Liver (tissue), 9 donors: ENCODE data around the gene ACVR1. TPM values are rescaled to one million over a fixed set of nuclear protein-coding genes. Genes with fewer than 3 reads are reported as not detected.
A peak's percentile ranks its signal among the peaks of the same experiment; 100 is the strongest.

Experiments used
- DNase-seq: peaks from one replicate; pipeline ENCODE4 v3.0.0-alpha.2; 2017; ENCODE audit warnings: low spot score
- H3K27ac ChIP-seq, 2 donors: one replicate each; pipeline ENCODE4 v1.7.0; 2013; ENCODE audit warnings: inconsistent platforms in 2 of 2, low read length in 2 of 2, control low read depth in 1 of 2, low read depth in 1 of 2, mild to moderate bottlenecking in 1 of 2
- H3K27me3 ChIP-seq, 4 donors: one replicate each; pipeline versions ENCODE4 v1.6.1 to v1.7.0; 2013; ENCODE audit warnings: low read length in 3 of 4, inconsistent platforms in 1 of 4, mild to moderate bottlenecking in 1 of 4, moderate library complexity in 1 of 4; ENCODE audit not compliant: control insufficient read depth in 4 of 4, insufficient read depth in 4 of 4
- H3K36me3 ChIP-seq, 4 donors: one replicate each; pipeline versions ENCODE4 v1.6.1 to v1.7.0; 2013; ENCODE audit warnings: low read length in 3 of 4, mild to moderate bottlenecking in 3 of 4, low read depth in 1 of 4, moderate library complexity in 1 of 4; ENCODE audit not compliant: control insufficient read depth in 4 of 4, insufficient read depth in 3 of 4
- H3K4me1 ChIP-seq, 4 donors: one replicate each; pipeline versions ENCODE4 v1.6.1 to v1.7.0; 2013; ENCODE audit warnings: low read length in 3 of 4, mild to moderate bottlenecking in 3 of 4, moderate library complexity in 1 of 4; ENCODE audit not compliant: control insufficient read depth in 4 of 4, insufficient read depth in 4 of 4
- H3K4me3 ChIP-seq, 3 donors: one replicate each; pipeline versions ENCODE4 v1.6.1 to v1.7.0; 2013; ENCODE audit warnings: low read length in 3 of 3, control low read depth in 1 of 3, low read depth in 1 of 3, mild to moderate bottlenecking in 1 of 3
- H3K9ac ChIP-seq, 2 donors: one replicate each; pipeline ENCODE4 v1.7.0; 2013; ENCODE audit warnings: low read length in 2 of 2, mild to moderate bottlenecking in 2 of 2, moderate library complexity in 2 of 2, control low read depth in 1 of 2, low read depth in 1 of 2
- H3K9me3 ChIP-seq, 4 donors: one replicate each; pipeline versions ENCODE4 v1.6.1 to v1.7.0; 2013; ENCODE audit warnings: low read length in 3 of 4; ENCODE audit not compliant: control insufficient read depth in 4 of 4
- EGR1 ChIP-seq, 2 donors: IDR thresholded peaks; 2 replicates each; pipeline ENCODE4 v1.6.1; 2016 to 2018; ENCODE audit warnings: antibody characterized with exemption in 2 of 2, low read depth in 2 of 2
- FOXA1 ChIP-seq: IDR thresholded peaks from 2 replicates; pipeline ENCODE4 v1.6.1; 2016; ENCODE audit warnings: antibody characterized with exemption
- GABPA ChIP-seq, 2 donors: IDR thresholded peaks in 1 of 2; conservative IDR thresholded peaks in 1 of 2; 2 replicates each; pipeline ENCODE4 v1.6.1; 2016; ENCODE audit warnings: antibody characterized with exemption in 2 of 2, mild to moderate bottlenecking in 1 of 2, moderate library complexity in 1 of 2
- HNF4A ChIP-seq, 2 donors: conservative IDR thresholded peaks; 2 replicates each; pipeline ENCODE4 v1.6.1; 2016; ENCODE audit warnings: antibody characterized with exemption in 2 of 2, mild to moderate bottlenecking in 2 of 2
- HNF4G ChIP-seq: IDR thresholded peaks from 2 replicates; pipeline ENCODE4 v1.6.1; 2016; ENCODE audit warnings: antibody characterized with exemption
- JUND ChIP-seq, 2 donors: IDR thresholded peaks; 2 replicates each; pipeline ENCODE4 v1.6.1; 2016; ENCODE audit warnings: antibody characterized with exemption in 2 of 2
- RAD21 ChIP-seq, 2 donors: IDR thresholded peaks; 2 replicates each; pipeline ENCODE4 v1.6.1; 2016; ENCODE audit warnings: antibody characterized with exemption in 2 of 2, mild to moderate bottlenecking in 2 of 2
- RXRA ChIP-seq, 2 donors: IDR thresholded peaks; 2 replicates each; pipeline ENCODE4 v1.6.1; 2017 to 2018; ENCODE audit warnings: antibody characterized with exemption in 2 of 2, mild to moderate bottlenecking in 1 of 2
- SP1 ChIP-seq: IDR thresholded peaks from 2 replicates; pipeline ENCODE4 v1.6.1; 2018; ENCODE audit warnings: antibody characterized with exemption, mild to moderate bottlenecking
- TAF1 ChIP-seq: conservative IDR thresholded peaks from 2 replicates; pipeline ENCODE4 v1.6.1; 2016; ENCODE audit warnings: antibody characterized with exemption, mild to moderate bottlenecking
- YY1 ChIP-seq: IDR thresholded peaks from 2 replicates; pipeline ENCODE4 v1.6.1; 2016; ENCODE audit warnings: antibody characterized with exemption, mild to moderate bottlenecking
- WGBS: extraction: QIAGEN DNeasy Blood & Tissue Kit; methylation state at CpG from one replicate; pipeline ENCODE4 v1.1.7; 2013; 5-methylcytosine and 5-hydroxymethylcytosine counted together
- polyA plus RNA-seq, 2 donors: library from polyadenylated mRNA; stranded (reverse) in 1 of 2; unstranded in 1 of 2; fragments of 200-250 nt in 1 of 2; fragments of >200 nt in 1 of 2; fragmentation: Nextera tagmentation in 1 of 2; extraction: Ambion mirVana in 1 of 2; gene quantifications; one replicate each; pipeline versions ENCODE4 v1.2.1 to v1.2.3, GENCODE V29; 2013 to 2015
- total RNA-seq, 2 donors: library from RNA; depleted of rRNA; stranded (reverse); fragments of >200 nt; gene quantifications; one replicate each; pipeline ENCODE4 v1.2.3, GENCODE V29; 2014
- TF ChIP-seq, protein P1 (sequence below): IDR thresholded peaks from 2 replicates; pipeline ENCODE4 v1.6.1; 2016; ENCODE audit warnings: antibody characterized with exemption
- TF ChIP-seq, protein P2 (sequence below): IDR thresholded peaks from 2 replicates; pipeline ENCODE4 v1.6.1; 2016; ENCODE audit warnings: antibody characterized with exemption
- TF ChIP-seq, protein P3 (sequence below): IDR thresholded peaks from 2 replicates; pipeline ENCODE4 v1.6.1; 2016; ENCODE audit warnings: antibody characterized with exemption
- TF ChIP-seq, protein P4 (sequence below): IDR thresholded peaks from 2 replicates; pipeline ENCODE4 v1.6.1; 2016; ENCODE audit warnings: antibody characterized with exemption, mild to moderate bottlenecking
- donor health status: healthy.
- donor health status: healthy.
- donor health status: healthy.
- donor health status: healthy.
- donor health status: healthy.

The ACVR1 gene
- total and polyA plus RNA-seq, 4 donors: 6.2 to 20.4 (median 8.5) TPM

DNA sequence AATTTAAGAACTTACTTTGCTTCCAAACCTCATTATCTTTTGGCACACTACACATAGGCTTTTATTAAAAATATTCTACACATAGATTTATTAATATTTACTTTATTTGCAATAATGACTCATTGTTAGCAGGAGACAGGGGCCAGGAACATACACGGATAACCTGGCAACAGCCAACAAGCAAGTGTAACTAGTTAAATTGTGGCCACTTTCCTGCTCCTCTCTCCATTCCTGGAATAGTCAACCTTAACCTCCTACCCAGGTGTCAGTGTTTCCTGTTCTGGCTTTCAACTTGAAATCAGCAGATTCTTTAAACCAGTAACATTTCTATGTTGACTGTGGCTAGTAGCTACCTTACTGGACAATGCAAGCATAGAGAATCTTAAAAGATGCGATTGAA is 26.5 kb downstream of the ACVR1 start:
- no peaks in the 10 kb centered on the region for H3K9me3 ChIP-seq
- no peak for DNase-seq
- H3K27ac ChIP-seq: no peak overlapping the region
- peaks cover 0 to 3% (median 0%) of the 10 kb centered on the region in 4 donors for H3K36me3 ChIP-seq
- 64% methylated on average over 2 of the region's 2 CpGs for WGBS
- no peak overlapping the region for H3K9ac ChIP-seq
- no peak overlapping the region for H3K4me3 ChIP-seq
- H3K4me1 ChIP-seq: peaks cover 0 to 18% (median 3%) of the 10 kb centered on the region in 4 donors
- H3K27me3 ChIP-seq: no peaks in the 10 kb centered on the region
- TF ChIP-seq, protein P1, sequence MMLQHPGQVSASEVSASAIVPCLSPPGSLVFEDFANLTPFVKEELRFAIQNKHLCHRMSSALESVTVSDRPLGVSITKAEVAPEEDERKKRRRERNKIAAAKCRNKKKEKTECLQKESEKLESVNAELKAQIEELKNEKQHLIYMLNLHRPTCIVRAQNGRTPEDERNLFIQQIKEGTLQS: no peak
- no peak for TF ChIP-seq HNF4A (conservative IDR thresholded peaks at IDR 0.05)

DNA sequence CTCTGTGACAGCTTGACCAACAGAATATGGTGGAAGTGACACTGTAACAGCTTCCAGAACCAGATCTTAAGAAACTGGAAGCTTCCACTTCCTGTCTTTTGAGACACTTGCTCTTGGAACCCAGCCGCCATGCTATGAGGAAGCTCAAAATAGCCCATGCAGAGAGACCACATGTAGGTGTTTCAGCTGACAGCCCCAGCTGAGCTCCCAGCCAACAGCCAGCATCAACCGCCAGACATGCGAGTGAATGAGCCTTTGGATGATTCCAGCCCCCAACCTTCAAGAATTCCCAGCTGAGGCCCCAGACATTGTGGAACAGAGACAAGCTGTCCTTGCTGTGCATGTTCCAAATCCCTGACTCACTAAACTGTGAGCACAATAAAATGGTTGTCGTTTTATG is 27.9 kb downstream of the ACVR1 start:
- H3K4me1 ChIP-seq: peaks cover 5 to 29% (median 11%) of the 10 kb centered on the region in 4 donors
- peaks cover 0 to 3% (median 0%) of the 10 kb centered on the region in 4 donors for H3K36me3 ChIP-seq
- no peak for TF ChIP-seq RAD21 (IDR thresholded peaks at IDR 0.05)
- no peak for DNase-seq
- WGBS: 97% methylated on average over 4 of the region's 4 CpGs
- H3K27ac ChIP-seq: no peak overlapping the region
- no peaks in the 10 kb centered on the region for H3K27me3 ChIP-seq
- no peaks in the 10 kb centered on the region for H3K9me3 ChIP-seq
- H3K4me3 ChIP-seq: no peak overlapping the region
- no peak overlapping the region for H3K9ac ChIP-seq

DNA sequence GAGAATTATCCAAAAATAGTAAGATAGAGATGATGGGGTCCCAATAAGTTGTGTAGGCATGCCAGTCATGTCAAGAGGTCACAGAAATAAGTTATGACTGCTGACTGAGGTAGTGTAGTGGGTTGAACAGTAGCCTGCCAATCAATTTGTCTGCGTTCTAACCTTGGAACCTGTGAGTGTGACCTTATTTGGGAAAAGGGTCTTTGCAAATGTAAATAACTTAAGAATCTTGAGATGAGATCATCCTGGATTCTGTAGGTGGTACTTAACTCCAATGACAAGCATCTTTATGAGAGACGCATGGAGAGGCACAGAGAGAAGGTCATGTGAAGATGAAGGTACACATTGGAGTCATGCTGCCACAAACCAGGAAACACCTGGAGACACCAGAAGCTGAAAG is 31.0 kb downstream of the ACVR1 start:
- 90% methylated on average over 2 of the region's 2 CpGs for WGBS
- DNase-seq: no peak

DNA sequence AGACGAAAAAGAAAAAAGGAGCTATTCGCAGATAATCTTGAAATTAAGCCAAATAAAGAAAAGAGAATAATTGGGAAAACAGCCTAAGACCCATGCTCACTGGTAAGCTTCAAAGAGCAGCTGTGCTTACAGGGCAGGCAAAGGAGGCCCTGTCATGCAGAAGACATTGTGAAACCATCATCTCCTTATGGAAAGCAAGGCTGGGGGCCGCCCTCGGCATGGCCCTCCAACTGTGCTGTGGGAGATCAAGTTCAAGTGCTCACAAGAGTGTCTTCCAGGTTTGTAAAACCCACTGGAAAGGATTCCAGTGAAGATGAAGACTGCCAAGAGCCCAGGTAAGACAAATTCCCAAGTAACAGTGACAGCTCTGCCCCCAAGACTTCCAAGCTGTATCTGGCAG is 32.2 kb downstream of the ACVR1 start:
- Histone ChIP-seq H3K27me3 (no peaks in the 10 kb centered on the region), H3K9ac (no peak overlapping the region), H3K9me3 (no peaks in the 10 kb centered on the region), H3K4me3 (no peak overlapping the region), H3K4me1 (peaks cover 18 to 58% (median 49%) of the 10 kb centered on the region in 4 donors), H3K27ac (peak overlapping the region in 1 of 2 donors; percentile 25), H3K36me3 (peaks cover 0 to 3% (median 0%) of the 10 kb centered on the region in 4 donors)
- TF ChIP-seq SP1 (no peak), RAD21 (IDR thresholded peaks at IDR 0.05) (no peak), GABPA (IDR thresholded peaks at IDR 0.05 in 1 of 2, conservative IDR thresholded peaks at IDR 0.05 in 1 of 2) (no peak), HNF4G (no peak), JUND (IDR thresholded peaks at IDR 0.05) (no peak), FOXA1 (no peak), EGR1 (IDR thresholded peaks at IDR 0.05; ENCODE audit: low read depth in 2 of 2) (no peak), TAF1 (no peak), YY1 (no peak)
- TF ChIP-seq, protein P2, sequence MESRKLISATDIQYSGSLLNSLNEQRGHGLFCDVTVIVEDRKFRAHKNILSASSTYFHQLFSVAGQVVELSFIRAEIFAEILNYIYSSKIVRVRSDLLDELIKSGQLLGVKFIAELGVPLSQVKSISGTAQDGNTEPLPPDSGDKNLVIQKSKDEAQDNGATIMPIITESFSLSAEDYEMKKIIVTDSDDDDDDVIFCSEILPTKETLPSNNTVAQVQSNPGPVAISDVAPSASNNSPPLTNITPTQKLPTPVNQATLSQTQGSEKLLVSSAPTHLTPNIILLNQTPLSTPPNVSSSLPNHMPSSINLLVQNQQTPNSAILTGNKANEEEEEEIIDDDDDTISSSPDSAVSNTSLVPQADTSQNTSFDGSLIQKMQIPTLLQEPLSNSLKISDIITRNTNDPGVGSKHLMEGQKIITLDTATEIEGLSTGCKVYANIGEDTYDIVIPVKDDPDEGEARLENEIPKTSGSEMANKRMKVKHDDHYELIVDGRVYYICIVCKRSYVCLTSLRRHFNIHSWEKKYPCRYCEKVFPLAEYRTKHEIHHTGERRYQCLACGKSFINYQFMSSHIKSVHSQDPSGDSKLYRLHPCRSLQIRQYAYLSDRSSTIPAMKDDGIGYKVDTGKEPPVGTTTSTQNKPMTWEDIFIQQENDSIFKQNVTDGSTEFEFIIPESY: no peak
- TF ChIP-seq, protein P3, sequence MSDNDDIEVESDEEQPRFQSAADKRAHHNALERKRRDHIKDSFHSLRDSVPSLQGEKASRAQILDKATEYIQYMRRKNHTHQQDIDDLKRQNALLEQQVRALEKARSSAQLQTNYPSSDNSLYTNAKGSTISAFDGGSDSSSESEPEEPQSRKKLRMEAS: no peak
- TF ChIP-seq, protein P1: no peak
- TF ChIP-seq, protein P4, sequence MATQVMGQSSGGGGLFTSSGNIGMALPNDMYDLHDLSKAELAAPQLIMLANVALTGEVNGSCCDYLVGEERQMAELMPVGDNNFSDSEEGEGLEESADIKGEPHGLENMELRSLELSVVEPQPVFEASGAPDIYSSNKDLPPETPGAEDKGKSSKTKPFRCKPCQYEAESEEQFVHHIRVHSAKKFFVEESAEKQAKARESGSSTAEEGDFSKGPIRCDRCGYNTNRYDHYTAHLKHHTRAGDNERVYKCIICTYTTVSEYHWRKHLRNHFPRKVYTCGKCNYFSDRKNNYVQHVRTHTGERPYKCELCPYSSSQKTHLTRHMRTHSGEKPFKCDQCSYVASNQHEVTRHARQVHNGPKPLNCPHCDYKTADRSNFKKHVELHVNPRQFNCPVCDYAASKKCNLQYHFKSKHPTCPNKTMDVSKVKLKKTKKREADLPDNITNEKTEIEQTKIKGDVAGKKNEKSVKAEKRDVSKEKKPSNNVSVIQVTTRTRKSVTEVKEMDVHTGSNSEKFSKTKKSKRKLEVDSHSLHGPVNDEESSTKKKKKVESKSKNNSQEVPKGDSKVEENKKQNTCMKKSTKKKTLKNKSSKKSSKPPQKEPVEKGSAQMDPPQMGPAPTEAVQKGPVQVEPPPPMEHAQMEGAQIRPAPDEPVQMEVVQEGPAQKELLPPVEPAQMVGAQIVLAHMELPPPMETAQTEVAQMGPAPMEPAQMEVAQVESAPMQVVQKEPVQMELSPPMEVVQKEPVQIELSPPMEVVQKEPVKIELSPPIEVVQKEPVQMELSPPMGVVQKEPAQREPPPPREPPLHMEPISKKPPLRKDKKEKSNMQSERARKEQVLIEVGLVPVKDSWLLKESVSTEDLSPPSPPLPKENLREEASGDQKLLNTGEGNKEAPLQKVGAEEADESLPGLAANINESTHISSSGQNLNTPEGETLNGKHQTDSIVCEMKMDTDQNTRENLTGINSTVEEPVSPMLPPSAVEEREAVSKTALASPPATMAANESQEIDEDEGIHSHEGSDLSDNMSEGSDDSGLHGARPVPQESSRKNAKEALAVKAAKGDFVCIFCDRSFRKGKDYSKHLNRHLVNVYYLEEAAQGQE: no peak
- DNase-seq: no peak
- WGBS: 92% methylated on average over 4 of the region's 4 CpGs

More for the DNA sequence above, 31.0 kb downstream of the ACVR1 start:
- Histone ChIP-seq H3K27me3 (no peaks in the 10 kb centered on the region), H3K9ac (no peak overlapping the region), H3K36me3 (peaks cover 0 to 3% (median 0%) of the 10 kb centered on the region in 4 donors), H3K27ac (no peak overlapping the region), H3K4me1 (peaks cover 12 to 51% (median 38%) of the 10 kb centered on the region in 4 donors), H3K4me3 (no peak overlapping the region), H3K9me3 (no peaks in the 10 kb centered on the region)
- TF ChIP-seq SP1: no peak
- no peak for TF ChIP-seq RXRA (IDR thresholded peaks at IDR 0.05)
- no peak for TF ChIP-seq HNF4A (conservative IDR thresholded peaks at IDR 0.05)
- no peak for TF ChIP-seq TAF1
- TF ChIP-seq FOXA1: no peak
- TF ChIP-seq, protein P1: no peak
